ENCODE results near the gene BLVRA.

GRCh38 chr7:43824963-43825362, 66.5 kb downstream of the BLVRA start:
- TF ChIP-seq POLR2AphosphoS5 (IDR thresholded peaks at IDR 0.05) (no peak), POLR2A (IDR thresholded peaks at IDR 0.05) (no peak), EP300 (IDR thresholded peaks at IDR 0.05) (no peak)
- TF ChIP-seq, protein P1, sequence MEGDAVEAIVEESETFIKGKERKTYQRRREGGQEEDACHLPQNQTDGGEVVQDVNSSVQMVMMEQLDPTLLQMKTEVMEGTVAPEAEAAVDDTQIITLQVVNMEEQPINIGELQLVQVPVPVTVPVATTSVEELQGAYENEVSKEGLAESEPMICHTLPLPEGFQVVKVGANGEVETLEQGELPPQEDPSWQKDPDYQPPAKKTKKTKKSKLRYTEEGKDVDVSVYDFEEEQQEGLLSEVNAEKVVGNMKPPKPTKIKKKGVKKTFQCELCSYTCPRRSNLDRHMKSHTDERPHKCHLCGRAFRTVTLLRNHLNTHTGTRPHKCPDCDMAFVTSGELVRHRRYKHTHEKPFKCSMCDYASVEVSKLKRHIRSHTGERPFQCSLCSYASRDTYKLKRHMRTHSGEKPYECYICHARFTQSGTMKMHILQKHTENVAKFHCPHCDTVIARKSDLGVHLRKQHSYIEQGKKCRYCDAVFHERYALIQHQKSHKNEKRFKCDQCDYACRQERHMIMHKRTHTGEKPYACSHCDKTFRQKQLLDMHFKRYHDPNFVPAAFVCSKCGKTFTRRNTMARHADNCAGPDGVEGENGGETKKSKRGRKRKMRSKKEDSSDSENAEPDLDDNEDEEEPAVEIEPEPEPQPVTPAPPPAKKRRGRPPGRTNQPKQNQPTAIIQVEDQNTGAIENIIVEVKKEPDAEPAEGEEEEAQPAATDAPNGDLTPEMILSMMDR (IDR thresholded peaks at IDR 0.05): no peak

All from upper lobe of left lung (tissue), 4 donors.